IPS-15b (cell line): ENCODE data around the gene SMARCD3.

Source experiments
- H3K27me3 ChIP-seq: one replicate; pipeline ENCODE4 v1.6.1; 2013; ENCODE audit warnings: low read length; ENCODE audit not compliant: control insufficient read depth, insufficient read depth
- H3K36me3 ChIP-seq: one replicate; pipeline ENCODE4 v1.6.1; 2013; ENCODE audit warnings: low read length; ENCODE audit not compliant: control insufficient read depth, insufficient read depth
- H3K4me1 ChIP-seq: one replicate; pipeline ENCODE4 v1.6.1; 2013; ENCODE audit warnings: mild to moderate bottlenecking, low read length; ENCODE audit not compliant: control insufficient read depth, insufficient read depth
- H3K4me3 ChIP-seq: one replicate; pipeline ENCODE4 v1.5.1; 2013; ENCODE audit warnings: low read depth, low read length
- H3K9ac ChIP-seq: one replicate; pipeline ENCODE4 v1.6.1; 2013; ENCODE audit warnings: low read depth, mild to moderate bottlenecking, low read length
- H3K9me3 ChIP-seq: one replicate; pipeline ENCODE4 v1.6.1; 2013; ENCODE audit warnings: mild to moderate bottlenecking, low read length; ENCODE audit not compliant: control insufficient read depth, insufficient read depth

SMARCD3 gene

DNA sequence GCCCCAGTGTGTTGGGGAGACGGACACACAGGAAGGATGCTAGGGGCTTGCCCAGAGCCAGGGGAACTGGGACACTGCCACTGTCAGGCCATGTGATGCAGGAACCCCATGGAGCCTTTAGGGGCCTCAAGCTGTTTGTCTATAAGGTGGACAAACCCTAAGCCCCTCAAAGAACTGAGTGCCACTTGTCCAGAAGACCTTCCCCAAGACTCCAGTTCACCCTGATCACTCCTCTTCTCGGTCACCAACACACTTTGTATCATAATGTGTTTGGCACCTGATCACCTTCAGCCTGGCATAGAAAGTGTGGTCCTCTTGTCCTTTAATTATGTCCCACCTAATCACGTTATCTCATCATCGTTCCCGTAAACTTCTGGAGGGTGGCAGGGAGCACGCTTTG is 38.9 kb downstream of the SMARCD3 start:
- Histone ChIP-seq H3K9me3 (no peaks in the 10 kb centered on the region), H3K4me3 (no peak overlapping the region), H3K36me3 (peaks cover 16% of the 10 kb centered on the region), H3K9ac (no peak overlapping the region), H3K4me1 (peaks cover 7% of the 10 kb centered on the region), H3K27me3 (peaks cover 2% of the 10 kb centered on the region)

DNA sequence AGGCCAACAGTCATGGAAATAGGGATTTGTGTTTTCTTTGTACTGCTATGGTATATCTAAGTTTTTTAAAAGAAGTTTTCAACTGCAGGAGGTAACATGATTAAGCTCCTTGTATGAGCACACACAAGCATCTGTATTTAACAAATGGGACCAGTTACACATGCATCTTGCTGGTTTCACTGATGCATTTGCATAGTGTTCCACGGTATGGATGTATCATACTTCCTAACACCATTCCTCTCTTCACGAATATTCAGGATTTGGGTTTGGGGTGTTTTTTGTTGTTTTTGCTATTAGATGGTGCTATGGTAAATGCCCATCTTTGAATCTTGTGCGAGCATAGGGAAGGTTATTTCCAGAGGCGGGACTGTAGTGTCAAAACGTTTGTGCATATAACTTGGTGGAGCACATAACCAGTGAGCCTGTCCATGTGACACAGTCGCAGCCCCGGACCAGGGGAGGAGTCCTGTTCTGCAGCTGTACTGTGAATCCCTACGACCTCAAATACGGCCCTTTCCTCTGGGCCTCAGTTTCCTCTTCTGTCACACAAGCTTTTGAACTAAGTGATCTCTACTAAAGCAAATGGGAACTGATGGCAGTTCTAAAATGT is 40.1 kb downstream of the SMARCD3 start:
- no peak overlapping the region for H3K4me3 ChIP-seq
- H3K36me3 ChIP-seq: peaks cover 7% of the 10 kb centered on the region
- H3K9ac ChIP-seq: no peak overlapping the region
- peaks cover 4% of the 10 kb centered on the region for H3K27me3 ChIP-seq
- no peaks in the 10 kb centered on the region for H3K9me3 ChIP-seq
- peaks cover 7% of the 10 kb centered on the region for H3K4me1 ChIP-seq

DNA sequence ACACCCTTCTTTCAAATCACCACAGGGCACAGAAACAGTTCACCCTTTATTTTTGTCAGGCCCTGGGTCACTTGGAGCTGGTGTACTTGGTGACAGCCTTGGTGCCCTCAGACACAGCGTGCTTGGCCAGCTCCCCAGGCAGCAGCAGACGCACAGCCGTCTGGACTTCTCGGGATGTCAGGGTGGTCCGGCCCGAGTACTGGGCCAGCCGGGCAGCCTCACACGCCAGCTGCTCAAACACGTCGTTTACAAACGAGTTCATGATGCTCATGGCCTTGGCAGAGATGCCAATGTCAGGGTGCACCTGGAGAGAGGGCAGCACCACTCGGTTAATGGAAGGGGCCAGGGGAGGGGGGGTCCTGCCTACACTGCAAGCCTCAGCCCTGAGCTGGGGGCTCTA is 40.7 kb downstream of the SMARCD3 start:
- H3K27me3 ChIP-seq: peaks cover 4% of the 10 kb centered on the region
- peaks cover 7% of the 10 kb centered on the region for H3K4me1 ChIP-seq
- H3K9me3 ChIP-seq: no peaks in the 10 kb centered on the region
- no peak overlapping the region for H3K9ac ChIP-seq
- H3K4me3 ChIP-seq: no peak overlapping the region
- H3K36me3 ChIP-seq: peaks cover 5% of the 10 kb centered on the region

DNA sequence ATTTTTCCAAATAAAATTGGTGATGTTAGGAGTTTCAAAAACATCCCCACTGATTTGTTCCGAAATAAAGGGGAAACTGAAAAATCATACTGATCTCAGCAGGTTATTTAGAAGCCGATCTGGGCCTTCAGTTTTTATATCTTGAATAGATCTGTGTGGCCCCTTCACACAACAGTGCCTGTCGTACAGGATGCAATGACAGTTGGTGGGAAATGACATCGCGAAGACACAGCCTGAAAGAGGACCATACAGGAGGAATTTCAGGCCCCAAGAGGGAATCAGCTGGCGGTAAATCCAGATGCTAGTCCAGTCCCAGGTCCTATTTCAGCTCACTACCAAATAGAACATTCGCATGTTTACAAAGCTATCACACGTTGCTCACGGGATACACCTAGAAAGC is 41.2 kb downstream of the SMARCD3 start:
- Histone ChIP-seq H3K27me3 (peaks cover 4% of the 10 kb centered on the region), H3K4me3 (no peak overlapping the region), H3K4me1 (peaks cover 7% of the 10 kb centered on the region), H3K9me3 (no peaks in the 10 kb centered on the region), H3K9ac (no peak overlapping the region), H3K36me3 (no peaks in the 10 kb centered on the region)

DNA sequence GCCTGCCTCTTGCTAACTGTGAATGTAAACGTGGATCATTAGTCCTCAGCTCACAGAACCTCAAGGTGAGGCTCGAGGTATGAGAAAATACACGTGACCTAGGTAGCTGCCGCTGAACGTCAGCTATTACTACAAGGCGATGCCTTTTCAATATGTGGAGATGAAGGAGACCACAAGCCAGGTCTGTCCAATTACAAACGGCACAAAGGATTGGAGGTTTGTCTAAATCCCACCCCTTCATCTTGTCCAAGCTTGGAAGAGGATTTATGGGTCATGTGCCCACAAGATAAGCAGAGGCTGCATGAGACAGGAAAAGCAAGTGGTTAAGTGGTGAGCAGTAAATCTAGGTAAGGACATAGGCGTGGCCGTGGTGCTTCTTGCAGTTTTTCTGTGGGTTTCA is 41.6 kb downstream of the SMARCD3 start:
- peaks cover 7% of the 10 kb centered on the region for H3K4me1 ChIP-seq
- no peak overlapping the region for H3K4me3 ChIP-seq
- H3K9me3 ChIP-seq: no peaks in the 10 kb centered on the region
- no peak overlapping the region for H3K9ac ChIP-seq
- no peaks in the 10 kb centered on the region for H3K36me3 ChIP-seq
- peaks cover 4% of the 10 kb centered on the region for H3K27me3 ChIP-seq

DNA sequence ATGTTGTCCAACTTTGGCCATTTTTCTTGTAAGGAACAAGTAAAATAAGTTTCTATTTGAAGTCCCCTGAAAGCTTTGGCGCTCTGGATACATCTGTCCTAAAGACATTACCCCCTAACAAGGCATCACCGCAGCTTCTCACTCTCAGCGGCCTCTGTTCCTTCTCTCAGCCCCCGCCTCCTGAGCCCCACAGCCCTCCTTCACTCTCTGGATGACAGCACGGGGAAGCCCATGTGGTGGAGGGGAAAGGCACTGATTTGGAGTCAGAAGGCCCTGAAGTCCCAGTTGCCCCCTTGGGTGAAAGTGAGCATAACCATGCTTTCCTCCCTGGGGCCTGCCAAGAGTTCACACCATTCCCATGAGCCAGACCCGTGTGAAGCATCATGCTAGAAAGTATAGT is 42.8 kb downstream of the SMARCD3 start:
- no peaks in the 10 kb centered on the region for H3K36me3 ChIP-seq
- no peak overlapping the region for H3K9ac ChIP-seq
- peaks cover 3% of the 10 kb centered on the region for H3K4me1 ChIP-seq
- peaks cover 4% of the 10 kb centered on the region for H3K27me3 ChIP-seq
- no peak overlapping the region for H3K4me3 ChIP-seq
- no peaks in the 10 kb centered on the region for H3K9me3 ChIP-seq

DNA sequence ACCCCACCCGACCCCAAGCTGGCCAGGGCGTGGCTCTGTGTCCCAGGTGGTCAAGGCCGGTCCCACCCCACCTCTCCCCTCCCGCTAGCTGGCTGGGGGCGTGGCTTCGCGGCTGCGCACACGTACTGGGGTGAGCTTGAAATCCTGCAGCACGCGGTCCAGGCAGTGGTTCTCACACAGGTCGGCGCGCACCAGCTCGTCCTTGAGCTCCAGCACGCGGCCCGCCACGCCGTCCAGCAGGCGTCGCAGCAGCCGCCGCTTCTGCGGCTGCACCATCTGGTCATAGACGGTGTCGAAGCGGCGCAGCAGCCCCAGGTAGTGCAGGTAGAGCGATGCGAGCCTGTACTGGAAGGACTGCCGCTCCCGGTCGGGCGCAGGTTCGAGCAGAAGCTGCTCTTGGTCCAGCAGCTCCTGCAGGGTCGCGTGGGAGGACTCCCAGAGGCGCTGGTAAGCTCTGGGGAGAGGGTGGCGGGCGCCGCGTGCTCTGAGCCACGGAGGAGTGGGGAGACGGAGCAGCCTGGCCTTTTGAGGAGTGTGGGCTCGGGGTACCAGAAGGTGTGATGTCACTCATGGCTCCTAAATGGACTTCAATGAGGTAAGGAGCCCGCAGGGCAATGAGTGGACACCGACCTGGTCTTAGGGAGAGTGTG is 44.0 kb downstream of the SMARCD3 start:
- H3K27me3 ChIP-seq: peaks cover 4% of the 10 kb centered on the region
- no peaks in the 10 kb centered on the region for H3K9me3 ChIP-seq
- no peaks in the 10 kb centered on the region for H3K36me3 ChIP-seq
- peaks cover 3% of the 10 kb centered on the region for H3K4me1 ChIP-seq
- no peak overlapping the region for H3K9ac ChIP-seq
- H3K4me3 ChIP-seq: no peak overlapping the region

DNA sequence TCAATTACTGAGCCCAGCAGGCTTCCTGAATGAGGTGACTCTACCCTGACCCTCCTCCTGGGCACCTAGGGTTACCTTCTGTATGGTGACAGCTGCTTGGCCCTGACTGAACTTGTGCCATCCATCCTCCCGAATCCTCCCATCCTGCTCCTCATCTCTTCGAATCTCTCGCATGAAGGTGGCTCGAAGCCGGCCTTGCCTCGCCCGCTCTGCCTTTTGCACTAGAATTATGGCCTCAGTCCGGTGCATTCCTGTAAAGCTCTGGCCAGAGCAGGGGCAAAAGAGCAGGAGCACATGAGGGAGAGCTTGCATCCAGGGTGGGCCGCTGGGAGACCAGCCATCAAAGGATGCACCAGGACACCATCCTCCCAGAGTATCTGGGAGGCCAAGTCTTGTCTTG is 45.7 kb downstream of the SMARCD3 start:
- no peak overlapping the region for H3K4me3 ChIP-seq
- peaks cover 4% of the 10 kb centered on the region for H3K27me3 ChIP-seq

DNA sequence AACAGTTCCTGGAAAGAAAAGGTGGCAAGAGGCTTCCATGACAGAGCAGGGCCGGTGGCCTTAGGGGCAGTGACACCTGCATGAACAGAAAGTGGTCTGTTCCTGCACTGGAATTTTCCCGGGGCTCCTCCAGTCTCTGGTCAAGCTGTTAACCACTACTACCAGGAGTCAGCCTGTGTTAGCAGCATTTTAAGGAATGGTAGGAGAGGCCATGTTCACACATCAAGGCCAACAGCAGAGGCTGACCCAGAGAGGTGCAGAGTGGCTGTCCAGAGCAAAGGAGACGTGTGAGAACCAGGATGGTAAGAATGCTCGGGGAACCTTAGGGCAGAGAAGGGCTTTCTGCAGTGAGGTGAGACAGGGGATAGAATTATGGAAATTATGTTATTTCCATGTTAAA is 46.7 kb downstream of the SMARCD3 start:
- Histone ChIP-seq H3K27me3 (peaks cover 4% of the 10 kb centered on the region), H3K4me3 (no peak overlapping the region)

More for the DNA sequence above, 45.7 kb downstream of the SMARCD3 start:
- H3K36me3 ChIP-seq: no peaks in the 10 kb centered on the region
- peaks cover 3% of the 10 kb centered on the region for H3K4me1 ChIP-seq
- no peaks in the 10 kb centered on the region for H3K9me3 ChIP-seq
- no peak overlapping the region for H3K9ac ChIP-seq

DNA sequence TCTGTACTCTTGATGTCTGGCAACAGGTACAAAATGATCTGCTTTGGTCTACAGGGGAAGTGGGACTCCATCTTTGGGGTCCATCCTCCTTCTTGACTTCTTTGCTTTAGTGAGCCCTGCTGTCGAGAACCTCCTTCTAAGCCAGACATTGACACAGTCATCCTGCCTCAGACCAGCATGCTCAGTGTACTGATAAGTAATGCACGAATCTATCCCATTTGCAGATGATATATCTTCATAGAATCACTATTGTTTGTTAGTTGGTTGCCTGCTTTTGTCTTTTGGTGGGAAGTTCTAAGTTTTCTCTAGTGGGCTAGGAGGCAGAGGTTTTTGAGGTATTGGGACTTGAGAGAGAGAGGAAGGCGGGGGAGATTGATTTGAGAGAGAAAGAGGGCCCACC is 47.1 kb downstream of the SMARCD3 start:
- Histone ChIP-seq H3K9ac (no peak overlapping the region), H3K27me3 (peaks cover 4% of the 10 kb centered on the region), H3K4me1 (peaks cover 3% of the 10 kb centered on the region), H3K4me3 (no peak overlapping the region), H3K36me3 (no peaks in the 10 kb centered on the region), H3K9me3 (no peaks in the 10 kb centered on the region)

More for the DNA sequence above, 46.7 kb downstream of the SMARCD3 start:
- H3K9ac ChIP-seq: no peak overlapping the region
- no peaks in the 10 kb centered on the region for H3K9me3 ChIP-seq
- H3K4me1 ChIP-seq: peaks cover 3% of the 10 kb centered on the region
- no peaks in the 10 kb centered on the region for H3K36me3 ChIP-seq

DNA sequence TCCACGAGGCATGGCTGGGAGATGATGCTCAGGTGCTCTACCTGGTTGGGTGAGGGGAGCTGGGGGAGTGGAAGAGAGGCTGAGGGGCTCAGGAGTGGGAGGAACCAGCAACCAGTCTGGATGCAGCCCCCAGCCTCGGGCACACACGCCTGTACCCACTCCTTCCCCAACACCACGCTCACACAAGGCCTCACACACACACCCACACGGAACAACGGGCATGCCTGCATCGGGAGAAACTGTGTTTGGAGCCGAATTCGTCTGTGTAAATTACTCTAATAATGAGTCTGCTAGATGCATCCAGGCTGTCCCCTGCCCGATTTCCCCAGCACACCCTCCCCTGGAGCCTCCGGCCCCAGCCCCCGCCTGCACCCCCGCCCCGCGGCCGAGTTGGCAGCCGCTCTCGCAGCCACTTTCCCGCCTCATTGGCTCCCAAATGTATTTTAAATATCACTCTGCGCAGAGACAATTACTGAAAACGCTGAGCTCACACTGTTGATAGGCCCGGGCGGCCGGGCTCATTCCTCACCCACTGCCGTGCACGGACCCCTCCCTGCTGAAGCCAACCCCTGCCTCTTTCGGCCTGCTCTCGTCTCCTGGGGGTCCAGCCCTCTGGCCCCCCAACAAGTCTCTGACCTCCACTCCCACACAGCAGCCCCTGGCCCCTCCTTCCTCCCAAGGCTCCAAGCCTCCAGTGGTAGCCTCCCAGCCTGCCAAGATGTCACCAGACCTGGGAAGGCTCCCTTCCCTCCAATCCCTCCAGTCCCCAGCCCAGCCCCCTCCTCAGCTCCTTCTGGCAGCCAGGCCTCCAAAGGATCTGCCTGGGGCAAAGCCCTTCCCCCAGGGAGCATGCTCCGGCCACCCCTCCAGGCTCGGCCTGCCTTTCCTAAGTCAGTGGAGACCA is 49.3 kb downstream of the SMARCD3 start:
- Histone ChIP-seq H3K4me1 (peaks cover 3% of the 10 kb centered on the region), H3K4me3 (no peak overlapping the region), H3K9ac (no peak overlapping the region), H3K27me3 (peaks cover 2% of the 10 kb centered on the region), H3K36me3 (no peaks in the 10 kb centered on the region), H3K9me3 (no peaks in the 10 kb centered on the region)
